T-helper 1 cell treated with Interleukin-12 subunit alpha and Interleukin-12 subunit beta and Interleukin-4 antibody, amounts not matched to agents 30 μg/mL and 1 μg/mL, for 36 hours (primary cell): ENCODE results near the gene AFF3.

Experiments used
- H3K27ac Mint-ChIP-seq: one replicate; pipeline ENCODE4 v1.8.0; 2021; ENCODE audit warnings: mild to moderate bottlenecking, mixed read lengths
- H3K27me3 Mint-ChIP-seq: one replicate; pipeline ENCODE4 v1.8.0; 2021; ENCODE audit warnings: low read depth, mixed read lengths
- H3K36me3 Mint-ChIP-seq: one replicate; pipeline ENCODE4 v1.8.0; 2021; ENCODE audit warnings: low read depth, mixed read lengths
- H3K4me1 Mint-ChIP-seq: one replicate; pipeline ENCODE4 v1.8.0; 2021; ENCODE audit warnings: low read depth, mixed read lengths
- H3K4me3 Mint-ChIP-seq: one replicate; pipeline ENCODE4 v1.8.0; 2021; ENCODE audit warnings: mild to moderate bottlenecking, moderate library complexity, mixed read lengths
- H3K9me3 Mint-ChIP-seq: one replicate; pipeline ENCODE4 v1.8.0; 2021; ENCODE audit warnings: mixed read lengths

Gene AFF3

DNA sequence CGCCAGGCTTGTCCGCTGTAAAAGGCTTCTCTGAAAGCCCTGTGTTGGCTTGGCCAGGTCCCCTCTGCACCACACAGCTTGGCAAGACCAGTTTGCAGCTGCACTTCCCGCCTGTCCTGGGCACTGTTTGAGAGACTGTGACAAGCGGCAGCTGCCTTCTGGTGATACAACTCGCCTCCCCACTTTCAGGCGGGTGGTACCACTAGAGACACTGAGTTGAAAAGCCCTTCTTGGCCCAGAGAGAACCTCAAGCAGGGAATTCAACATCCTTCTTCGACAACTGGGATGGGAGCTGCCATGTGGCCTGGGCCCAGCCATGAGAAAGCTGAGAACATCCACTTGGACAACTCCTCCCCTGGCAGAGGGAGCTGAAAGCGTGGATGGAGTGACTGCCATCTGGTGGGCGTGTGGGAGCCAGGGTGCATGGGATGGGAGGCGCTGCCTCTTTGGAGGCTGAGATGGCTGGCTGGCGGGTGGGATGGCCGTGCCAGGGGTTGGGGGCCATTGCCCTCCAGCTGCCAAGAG, 527.1 kb downstream of the AFF3 start:
- no peaks in the 10 kb centered on the region for H3K9me3 Mint-ChIP-seq
- H3K27me3 Mint-ChIP-seq: no peaks in the 10 kb centered on the region
- H3K4me3 Mint-ChIP-seq: no peak overlapping the region
- no peak overlapping the region for H3K27ac Mint-ChIP-seq
- no peaks in the 10 kb centered on the region for H3K4me1 Mint-ChIP-seq
- no peaks in the 10 kb centered on the region for H3K36me3 Mint-ChIP-seq

DNA sequence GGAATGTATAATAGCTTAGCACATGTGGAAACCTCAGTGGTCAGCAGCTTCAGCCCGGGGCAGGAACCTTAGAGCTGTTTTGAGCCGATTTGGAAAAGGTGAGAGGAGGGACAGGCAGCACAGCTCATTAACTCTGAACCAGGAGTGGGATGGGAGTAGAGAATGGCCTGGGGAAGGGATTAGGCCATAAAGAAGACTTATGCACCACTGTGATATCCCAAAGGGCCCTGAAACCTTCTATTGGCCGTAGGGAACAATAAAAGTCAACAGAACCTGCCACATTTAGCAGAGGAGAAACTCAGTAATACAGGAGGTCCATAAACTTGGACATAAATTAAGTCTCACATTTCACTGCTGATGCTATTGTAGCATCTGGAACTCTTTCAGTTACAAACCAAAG, 528.4 kb downstream of the AFF3 start:
- Mint-ChIP-seq H3K27me3 (no peaks in the 10 kb centered on the region), H3K4me3 (no peak overlapping the region), H3K36me3 (no peaks in the 10 kb centered on the region), H3K9me3 (no peaks in the 10 kb centered on the region), H3K4me1 (no peaks in the 10 kb centered on the region), H3K27ac (no peak overlapping the region)

DNA sequence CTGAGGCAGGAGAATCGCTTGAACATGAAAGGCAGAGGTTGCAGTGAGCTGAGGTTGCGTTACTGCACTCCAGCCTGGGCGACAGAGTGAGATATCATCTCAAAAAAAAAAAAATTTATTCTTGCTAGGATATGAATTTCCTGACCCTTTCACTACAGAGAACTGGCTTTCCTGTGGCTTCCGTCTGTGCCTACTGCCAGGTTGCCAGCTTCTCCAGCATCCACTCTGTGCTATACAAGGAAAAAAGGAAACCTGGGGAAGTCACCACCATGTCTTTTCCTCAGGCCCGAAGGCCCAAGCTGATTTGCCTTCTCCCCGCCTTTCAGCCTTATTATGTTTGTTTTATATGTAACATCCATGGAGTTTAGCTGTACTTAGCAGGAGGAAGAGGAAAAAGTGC, 530.6 kb downstream of the AFF3 start:
- Mint-ChIP-seq H3K27ac (no peak overlapping the region), H3K4me1 (no peaks in the 10 kb centered on the region), H3K9me3 (no peaks in the 10 kb centered on the region), H3K4me3 (no peak overlapping the region), H3K36me3 (no peaks in the 10 kb centered on the region), H3K27me3 (no peaks in the 10 kb centered on the region)

DNA sequence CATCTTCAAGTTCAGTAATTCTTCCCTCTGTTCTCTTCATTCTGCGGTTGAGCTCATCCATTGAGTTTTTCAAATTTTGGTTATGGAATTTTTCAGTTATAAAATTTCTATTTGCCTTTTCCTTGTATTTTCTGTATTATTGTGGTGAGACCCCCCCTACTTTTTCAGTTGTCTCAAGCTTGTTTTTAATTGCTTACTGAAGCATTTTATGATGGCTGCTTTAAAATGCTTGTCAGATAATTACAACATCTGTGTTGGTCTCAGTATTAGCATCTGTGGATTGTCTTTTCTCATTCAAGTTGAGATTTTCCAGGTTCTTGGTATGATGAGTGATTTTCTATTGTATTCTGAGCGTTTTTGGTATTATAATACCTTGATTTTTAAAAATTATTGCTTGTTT, 531.4 kb downstream of the AFF3 start:
- no peak overlapping the region for H3K4me3 Mint-ChIP-seq
- H3K27ac Mint-ChIP-seq: no peak overlapping the region
- H3K4me1 Mint-ChIP-seq: no peaks in the 10 kb centered on the region
- no peaks in the 10 kb centered on the region for H3K36me3 Mint-ChIP-seq
- H3K9me3 Mint-ChIP-seq: no peaks in the 10 kb centered on the region
- H3K27me3 Mint-ChIP-seq: no peaks in the 10 kb centered on the region

DNA sequence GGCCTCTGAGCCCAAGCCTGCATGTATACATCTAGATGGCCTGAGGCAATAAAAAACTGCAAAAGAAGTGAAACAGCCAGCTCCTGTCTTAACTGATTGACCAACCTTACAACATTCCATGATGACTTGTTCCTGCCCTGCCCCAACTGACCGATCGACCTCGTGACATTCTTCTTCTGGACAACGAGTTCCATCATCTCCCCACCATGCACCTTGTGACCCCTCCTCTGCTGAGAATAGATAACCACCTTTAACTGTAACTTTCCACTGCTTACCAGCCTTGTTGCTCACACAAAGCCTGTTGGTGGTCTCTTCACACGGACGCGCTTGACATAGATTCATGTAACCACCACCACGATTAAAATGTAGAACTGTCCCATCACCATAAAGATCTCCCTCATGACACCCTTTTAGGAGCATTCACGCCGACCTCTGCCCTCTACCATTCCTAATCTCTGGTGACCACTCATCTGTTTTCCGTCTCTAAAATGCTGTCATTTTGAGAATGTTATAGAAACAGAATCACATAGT, 532.5 kb downstream of the AFF3 start:
- no peaks in the 10 kb centered on the region for H3K4me1 Mint-ChIP-seq
- H3K9me3 Mint-ChIP-seq: no peaks in the 10 kb centered on the region
- no peaks in the 10 kb centered on the region for H3K27me3 Mint-ChIP-seq
- no peak overlapping the region for H3K4me3 Mint-ChIP-seq
- no peak overlapping the region for H3K27ac Mint-ChIP-seq
- no peaks in the 10 kb centered on the region for H3K36me3 Mint-ChIP-seq

DNA sequence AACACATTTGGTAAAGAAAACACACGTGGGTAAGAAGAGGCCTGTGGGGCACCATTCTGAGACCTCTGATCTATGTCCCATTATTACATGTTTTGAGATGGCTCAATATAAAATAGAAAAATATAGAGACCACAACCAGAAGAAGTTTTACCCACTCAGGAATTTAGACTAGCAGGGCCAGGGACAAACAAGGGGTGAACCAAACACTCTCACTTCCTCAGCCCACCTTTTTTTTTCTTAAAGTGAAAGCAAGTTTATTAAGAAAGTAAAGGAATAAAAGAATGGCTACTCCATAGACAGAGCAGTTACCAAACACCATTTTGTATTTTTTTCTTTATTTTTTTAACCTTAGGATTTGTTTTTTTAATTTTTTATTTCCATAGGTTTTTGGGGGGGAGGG, 533.5 kb downstream of the AFF3 start:
- Mint-ChIP-seq H3K27me3 (no peaks in the 10 kb centered on the region), H3K4me1 (no peaks in the 10 kb centered on the region), H3K4me3 (no peak overlapping the region), H3K36me3 (no peaks in the 10 kb centered on the region), H3K27ac (no peak overlapping the region), H3K9me3 (no peaks in the 10 kb centered on the region)

DNA sequence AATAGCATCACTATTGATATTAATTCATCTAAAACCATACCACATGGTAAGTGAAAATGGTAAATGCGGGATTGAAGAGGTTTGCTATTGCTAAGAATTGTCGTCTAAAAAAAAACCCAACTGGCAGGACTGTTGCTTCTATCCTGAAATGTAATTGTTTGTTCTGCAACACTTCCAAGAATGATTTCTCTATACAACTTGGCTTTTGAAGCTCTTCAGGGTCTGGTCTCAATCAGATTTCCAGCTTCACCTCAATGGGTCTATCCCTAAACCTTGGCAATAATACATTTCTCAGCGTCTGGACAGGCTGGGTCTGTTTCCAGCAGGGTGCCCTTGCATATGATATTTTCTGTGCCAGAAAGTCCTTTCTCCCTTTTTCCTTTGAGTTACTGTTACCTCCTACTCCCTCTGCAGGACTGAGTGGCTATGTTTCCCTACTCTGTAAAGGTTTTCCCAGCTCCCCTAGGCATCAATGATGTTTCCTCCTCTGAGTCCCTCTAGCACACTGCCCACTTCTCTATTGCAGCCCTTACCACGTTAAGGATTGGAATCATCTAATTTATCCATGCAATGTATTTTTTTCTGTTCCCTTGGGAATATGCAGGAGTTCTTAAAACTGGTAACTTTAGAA, 534.4 kb downstream of the AFF3 start:
- Mint-ChIP-seq H3K27ac (no peak overlapping the region), H3K4me1 (no peaks in the 10 kb centered on the region), H3K9me3 (no peaks in the 10 kb centered on the region), H3K27me3 (no peaks in the 10 kb centered on the region), H3K4me3 (no peak overlapping the region), H3K36me3 (no peaks in the 10 kb centered on the region)

DNA sequence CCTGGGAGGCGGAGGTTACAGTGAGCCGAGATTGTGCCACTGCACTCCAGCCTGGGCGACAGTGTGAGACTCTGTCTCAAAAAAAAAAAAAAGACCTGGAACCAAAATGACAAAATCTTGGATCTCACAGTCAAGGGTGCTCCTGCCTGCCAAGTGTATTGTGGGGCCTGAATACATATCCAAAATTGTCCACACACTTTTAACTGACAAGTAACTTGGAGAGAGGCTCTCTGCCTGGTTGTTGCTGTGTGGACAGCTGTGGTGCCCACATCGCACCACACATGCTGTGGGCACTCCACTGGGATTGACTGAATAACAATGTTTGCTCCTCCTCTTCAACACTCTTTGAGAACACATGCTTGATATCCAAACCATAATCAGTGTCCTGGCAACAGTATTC, 534.9 kb downstream of the AFF3 start:
- Mint-ChIP-seq H3K27me3 (no peaks in the 10 kb centered on the region), H3K27ac (no peak overlapping the region), H3K4me3 (no peak overlapping the region), H3K36me3 (no peaks in the 10 kb centered on the region), H3K9me3 (no peaks in the 10 kb centered on the region), H3K4me1 (no peaks in the 10 kb centered on the region)

DNA sequence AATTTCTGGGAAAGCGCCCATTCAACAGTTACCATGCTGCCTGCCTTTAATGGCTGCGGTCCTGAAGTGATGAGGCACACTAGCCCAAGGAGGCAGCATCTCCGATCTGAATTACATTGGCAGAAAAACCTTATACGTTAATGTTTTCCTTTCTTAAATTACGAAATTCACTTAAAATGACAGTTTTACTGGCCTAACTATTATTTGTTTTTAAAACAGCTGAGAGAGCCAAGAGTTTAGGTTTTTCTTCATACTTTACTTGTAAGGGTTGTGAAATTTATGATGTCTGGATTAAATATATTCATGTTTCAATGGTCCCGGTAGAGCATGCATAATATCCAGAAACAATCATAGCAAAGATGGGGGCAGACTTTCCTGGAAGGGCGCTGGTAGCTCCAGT, 537.4 kb downstream of the AFF3 start:
- no peaks in the 10 kb centered on the region for H3K9me3 Mint-ChIP-seq
- no peak overlapping the region for H3K27ac Mint-ChIP-seq
- no peak overlapping the region for H3K4me3 Mint-ChIP-seq
- no peaks in the 10 kb centered on the region for H3K36me3 Mint-ChIP-seq
- H3K4me1 Mint-ChIP-seq: no peaks in the 10 kb centered on the region
- H3K27me3 Mint-ChIP-seq: no peaks in the 10 kb centered on the region

DNA sequence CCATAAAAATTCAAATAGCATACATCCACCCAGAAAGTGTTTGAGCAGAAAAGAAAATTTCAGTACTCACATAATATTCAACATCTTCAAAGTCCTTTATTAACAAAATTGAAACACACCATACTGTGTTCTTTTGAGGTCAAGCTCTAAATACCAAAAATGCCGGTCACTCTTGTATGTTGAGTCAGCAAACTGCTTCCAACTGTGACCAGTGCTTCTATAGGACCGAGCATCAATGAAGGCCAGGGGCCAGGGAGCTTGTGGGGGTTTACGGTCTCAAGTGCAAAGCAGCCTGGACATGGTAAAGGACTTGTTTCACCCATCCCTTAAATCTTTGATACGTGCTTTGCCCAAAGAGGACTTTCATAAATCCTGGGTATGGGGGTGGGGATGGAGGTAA, 539.9 kb downstream of the AFF3 start:
- Mint-ChIP-seq H3K27ac (no peak overlapping the region), H3K4me3 (no peak overlapping the region), H3K4me1 (no peaks in the 10 kb centered on the region), H3K9me3 (no peaks in the 10 kb centered on the region), H3K27me3 (no peaks in the 10 kb centered on the region), H3K36me3 (no peaks in the 10 kb centered on the region)

DNA sequence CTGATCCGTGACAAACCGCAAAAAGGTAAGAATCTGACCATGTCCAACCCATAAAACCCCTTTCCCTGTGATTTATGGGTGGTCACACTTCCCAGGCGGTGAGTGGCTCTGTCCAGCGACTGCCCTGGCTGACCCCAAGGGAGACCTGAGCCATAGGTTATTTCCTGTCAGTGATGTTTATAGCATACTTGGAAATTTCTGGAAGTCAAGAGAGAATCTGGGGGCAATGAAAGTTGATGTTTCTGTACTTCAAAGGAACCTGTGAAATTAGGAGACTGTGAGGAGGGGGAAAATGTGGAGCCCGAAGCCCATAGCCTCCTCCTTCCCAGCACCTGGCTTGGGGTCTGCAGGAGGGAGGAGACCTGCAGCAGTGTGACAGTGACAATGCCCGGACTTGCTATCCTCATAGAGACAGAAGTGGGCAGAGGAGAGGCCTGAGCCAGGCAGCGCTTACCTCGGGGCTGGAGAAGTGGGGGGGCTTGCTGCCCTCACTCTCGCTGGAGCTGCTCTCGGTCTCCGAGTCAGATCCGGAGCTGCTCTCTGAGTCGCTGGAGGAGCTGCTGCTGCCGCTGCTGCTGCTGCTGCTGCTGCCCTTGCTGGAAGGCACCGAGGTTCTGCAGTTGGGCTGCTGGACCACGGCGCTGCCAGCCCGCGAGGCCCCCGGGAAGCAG, 541.3 kb downstream of the AFF3 start:
- Mint-ChIP-seq H3K4me1 (no peaks in the 10 kb centered on the region), H3K4me3 (no peak overlapping the region), H3K27me3 (no peaks in the 10 kb centered on the region), H3K36me3 (no peaks in the 10 kb centered on the region), H3K9me3 (no peaks in the 10 kb centered on the region), H3K27ac (no peak overlapping the region)

DNA sequence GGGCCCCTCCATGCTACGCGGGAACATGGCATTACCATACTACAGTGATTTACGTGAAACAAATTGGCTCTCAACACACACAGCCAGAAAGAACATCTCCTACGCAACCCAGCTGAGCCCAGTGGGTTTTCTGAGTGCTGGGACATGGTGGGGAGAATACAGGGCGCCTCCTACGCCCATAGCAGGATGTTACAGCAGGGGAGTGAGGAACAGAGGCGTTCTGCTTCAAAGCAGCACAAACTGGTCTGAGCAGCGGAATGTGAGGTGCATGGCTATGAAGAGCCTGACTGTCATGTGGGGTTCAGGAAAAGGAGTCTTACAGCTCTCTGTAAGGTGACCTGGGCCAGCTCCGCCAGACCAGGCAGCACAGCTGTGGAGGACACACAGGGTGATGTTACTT, 543.9 kb downstream of the AFF3 start:
- no peaks in the 10 kb centered on the region for H3K9me3 Mint-ChIP-seq
- H3K27me3 Mint-ChIP-seq: no peaks in the 10 kb centered on the region
- no peak overlapping the region for H3K4me3 Mint-ChIP-seq
- no peaks in the 10 kb centered on the region for H3K36me3 Mint-ChIP-seq
- no peak overlapping the region for H3K27ac Mint-ChIP-seq
- no peaks in the 10 kb centered on the region for H3K4me1 Mint-ChIP-seq

DNA sequence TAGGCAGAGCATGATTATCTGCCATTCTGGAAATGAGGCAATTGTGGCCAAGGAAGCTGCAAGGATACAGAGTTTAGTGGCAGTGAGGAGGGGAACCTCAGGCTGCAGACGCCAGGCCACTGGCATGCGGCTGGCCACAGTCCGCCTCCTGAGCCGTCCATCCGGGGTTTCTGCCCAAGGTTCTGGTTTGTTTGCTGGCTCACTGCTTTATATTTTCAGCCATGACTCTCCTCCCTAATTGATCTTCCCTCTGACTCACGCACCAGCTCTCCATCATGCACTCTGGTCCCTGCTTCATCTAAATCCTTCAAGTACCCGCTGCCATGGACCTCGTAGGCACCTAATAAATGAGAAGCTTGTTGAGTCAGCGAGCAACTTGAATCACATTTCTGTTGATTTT, 544.8 kb downstream of the AFF3 start:
- no peak overlapping the region for H3K27ac Mint-ChIP-seq
- H3K4me3 Mint-ChIP-seq: no peak overlapping the region
- H3K36me3 Mint-ChIP-seq: no peaks in the 10 kb centered on the region
- H3K27me3 Mint-ChIP-seq: no peaks in the 10 kb centered on the region
- no peaks in the 10 kb centered on the region for H3K4me1 Mint-ChIP-seq
- H3K9me3 Mint-ChIP-seq: no peaks in the 10 kb centered on the region

DNA sequence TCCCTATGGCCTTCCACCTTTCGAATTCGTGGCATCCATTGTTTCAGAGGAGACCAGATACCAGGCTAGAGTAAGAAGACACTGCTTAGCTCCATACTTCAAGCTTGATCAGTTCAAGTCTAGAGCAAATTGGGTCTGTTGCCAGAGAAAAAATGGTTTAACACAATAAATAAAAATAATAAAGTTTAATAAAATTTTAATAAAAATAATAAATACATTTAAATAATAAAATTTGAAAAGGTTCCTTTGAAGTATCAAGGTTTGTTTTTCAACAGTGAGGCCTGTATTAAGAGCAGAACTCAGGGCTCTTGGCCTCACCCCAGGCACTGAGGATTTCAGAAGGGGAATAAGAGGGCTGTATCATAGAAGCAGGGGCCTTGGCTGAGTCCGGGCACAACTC, 547.0 kb downstream of the AFF3 start:
- H3K4me3 Mint-ChIP-seq: no peak overlapping the region
- H3K4me1 Mint-ChIP-seq: no peaks in the 10 kb centered on the region
- H3K27me3 Mint-ChIP-seq: no peaks in the 10 kb centered on the region
- H3K36me3 Mint-ChIP-seq: no peaks in the 10 kb centered on the region
- H3K27ac Mint-ChIP-seq: no peak overlapping the region
- no peaks in the 10 kb centered on the region for H3K9me3 Mint-ChIP-seq

DNA sequence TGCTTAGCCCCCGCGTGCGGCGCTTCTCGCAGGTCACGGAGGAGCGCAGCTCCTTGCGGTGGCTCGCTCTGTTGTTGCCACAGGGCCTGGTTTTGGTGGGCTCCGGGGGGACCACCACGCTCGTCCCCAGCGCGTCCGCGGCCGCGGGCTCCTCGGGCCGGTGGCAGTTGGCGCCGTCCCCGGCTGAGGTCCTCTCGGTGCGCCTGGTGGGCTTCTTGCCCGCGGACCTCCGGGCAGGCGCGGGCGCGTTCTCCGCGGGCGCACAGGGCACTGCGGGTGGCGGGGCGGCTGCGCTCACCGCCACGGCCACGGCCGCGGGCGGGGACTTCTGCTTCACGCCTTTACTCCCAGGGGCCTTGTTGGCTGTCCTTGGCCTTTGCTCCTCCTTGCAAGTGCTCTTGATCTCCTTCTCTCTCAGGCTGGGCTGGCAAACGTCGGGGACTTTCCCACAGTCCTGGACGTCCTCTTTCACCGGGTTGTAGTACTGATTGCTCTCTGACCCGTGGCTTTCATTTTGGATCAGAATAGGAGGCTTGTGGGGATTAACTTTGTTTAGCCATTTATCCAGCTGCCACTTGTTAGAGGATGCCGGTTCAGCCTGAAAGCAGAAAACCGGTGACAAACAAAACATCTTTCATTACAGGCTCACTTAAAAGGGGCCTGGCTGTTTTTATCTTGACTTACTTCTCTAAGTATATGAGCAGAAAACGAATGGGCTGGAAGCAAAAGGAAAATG, 548.5 kb downstream of the AFF3 start:
- Mint-ChIP-seq H3K4me3 (no peak overlapping the region), H3K36me3 (no peaks in the 10 kb centered on the region), H3K4me1 (no peaks in the 10 kb centered on the region), H3K27ac (no peak overlapping the region), H3K9me3 (no peaks in the 10 kb centered on the region), H3K27me3 (no peaks in the 10 kb centered on the region)
